SK-N-SH treated with all-trans-retinoic acid at 6 μM for 48 hours (cell line): ENCODE data around the gene MSX1.

Source experiments
- ZNF70 ChIP-seq: fragments of 450-650 bp; formaldehyde crosslinking; IDR thresholded peaks from 2 replicates; pipeline ENCODE4 v1.5.0; 2020; ENCODE audit warnings: mild to moderate bottlenecking, moderate library complexity
- TF ChIP-seq, protein P1 (sequence below): fragments of 250-450 bp; sonication (Bioruptor Pico); IDR thresholded peaks from 2 replicates; pipeline ENCODE4 v1.8.0; 2020; ENCODE audit warnings: mild to moderate bottlenecking, moderate library complexity, borderline replicate concordance

DNA sequence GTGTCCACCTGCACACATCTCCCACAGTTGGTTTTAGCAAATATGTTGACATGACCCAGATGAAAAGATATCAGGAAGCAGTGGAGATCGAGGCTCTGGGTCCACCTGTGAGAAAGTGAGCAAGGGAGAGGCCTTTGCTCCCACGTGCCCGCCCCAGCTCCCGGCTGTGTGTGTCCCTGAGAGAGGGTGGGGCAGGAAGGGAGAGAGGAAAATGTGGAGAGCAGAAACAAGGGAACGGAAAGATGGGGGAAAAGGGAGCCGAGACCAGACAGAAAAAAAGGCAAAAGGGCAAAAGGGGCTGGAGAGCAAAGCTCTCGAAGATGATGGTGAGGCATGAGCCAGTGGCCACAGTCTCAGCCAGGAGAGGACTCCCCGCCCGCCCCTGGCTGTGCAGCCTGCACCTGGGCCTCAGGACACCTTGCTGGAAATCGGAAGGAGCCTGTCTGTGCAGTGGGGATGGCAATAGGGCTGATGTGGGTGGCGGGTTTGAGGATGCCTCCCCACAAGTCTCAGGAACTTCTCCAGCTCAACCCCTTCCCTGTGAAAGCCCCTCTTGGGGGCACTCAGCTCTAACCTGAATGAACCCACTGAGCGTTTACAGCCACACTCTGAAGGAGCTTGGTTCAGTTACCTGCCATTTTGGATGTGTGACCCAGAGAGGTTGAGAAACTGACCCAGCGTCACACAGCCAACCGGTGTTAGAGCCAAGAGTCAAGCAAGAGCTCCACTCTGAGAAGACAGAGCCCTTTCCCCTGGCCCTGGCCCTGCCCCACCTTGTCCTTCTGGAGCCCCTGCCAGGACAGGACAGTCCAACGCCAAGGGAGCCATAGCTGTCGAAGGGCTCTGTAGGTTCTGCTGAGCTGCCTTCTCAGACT, 20.3 kb upstream of the MSX1 start:
- no peak for TF ChIP-seq ZNF70
- TF ChIP-seq, protein P1, sequence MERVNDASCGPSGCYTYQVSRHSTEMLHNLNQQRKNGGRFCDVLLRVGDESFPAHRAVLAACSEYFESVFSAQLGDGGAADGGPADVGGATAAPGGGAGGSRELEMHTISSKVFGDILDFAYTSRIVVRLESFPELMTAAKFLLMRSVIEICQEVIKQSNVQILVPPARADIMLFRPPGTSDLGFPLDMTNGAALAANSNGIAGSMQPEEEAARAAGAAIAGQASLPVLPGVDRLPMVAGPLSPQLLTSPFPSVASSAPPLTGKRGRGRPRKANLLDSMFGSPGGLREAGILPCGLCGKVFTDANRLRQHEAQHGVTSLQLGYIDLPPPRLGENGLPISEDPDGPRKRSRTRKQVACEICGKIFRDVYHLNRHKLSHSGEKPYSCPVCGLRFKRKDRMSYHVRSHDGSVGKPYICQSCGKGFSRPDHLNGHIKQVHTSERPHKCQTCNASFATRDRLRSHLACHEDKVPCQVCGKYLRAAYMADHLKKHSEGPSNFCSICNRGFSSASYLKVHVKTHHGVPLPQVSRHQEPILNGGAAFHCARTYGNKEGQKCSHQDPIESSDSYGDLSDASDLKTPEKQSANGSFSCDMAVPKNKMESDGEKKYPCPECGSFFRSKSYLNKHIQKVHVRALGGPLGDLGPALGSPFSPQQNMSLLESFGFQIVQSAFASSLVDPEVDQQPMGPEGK (CRISPR knock-in tag) = no peak
